CD4-positive, alpha-beta T cell treated with Interleukin-17A for 1 hour (primary cell): Measurements from ENCODE around the gene SOD3.

Experiments
- DNase-seq: peaks from one replicate; pipeline ENCODE4 v3.0.0-alpha.2; 2020

Gene SOD3

GRCh38 chr4:24775750-24776149 is 19.6 kb upstream of the SOD3 start:
- no peak for DNase-seq

- DNase-seq = no peak
Observed at GRCh38 chr4:24777536-24778463, 17.6 kb upstream of the SOD3 start.

- no peak for DNase-seq
Observed at GRCh38 chr4:24778464-24779225, 16.7 kb upstream of the SOD3 start.

GRCh38 chr4:24780936-24781495 is 14.4 kb upstream of the SOD3 start:
- no peak for DNase-seq

GRCh38 chr4:24781999-24782745 is 13.2 kb upstream of the SOD3 start:
- no peak for DNase-seq

- DNase-seq = no peak
Observed at GRCh38 chr4:24783506-24783905, 11.9 kb upstream of the SOD3 start.

- DNase-seq = no peak
Observed at GRCh38 chr4:24791043-24791442, 4.3 kb upstream of the SOD3 start.

GRCh38 chr4:24792552-24792951 is 2.8 kb upstream of the SOD3 start:
- DNase-seq = no peak

GRCh38 chr4:24793219-24794005 is 2.0 kb upstream of the SOD3 start:
- no peak for DNase-seq

GRCh38 chr4:24794051-24794450 is 1.3 kb upstream of the SOD3 start:
- no peak for DNase-seq

- DNase-seq = no peak
Observed at GRCh38 chr4:24794480-24794879, 893 bp upstream of the SOD3 start.

- DNase-seq = no peak
Observed at GRCh38 chr4:24795666-24796381, 451 bp downstream of the SOD3 start.

- DNase-seq = no peak
Observed at GRCh38 chr4:24796620-24797019, 1.2 kb downstream of the SOD3 start.

GRCh38 chr4:24798036-24798610 is 2.8 kb downstream of the SOD3 start:
- no peak for DNase-seq

- no peak for DNase-seq
Observed at GRCh38 chr4:24799196-24799543, 3.8 kb downstream of the SOD3 start.

GRCh38 chr4:24799544-24800324 is 4.4 kb downstream of the SOD3 start:
- DNase-seq = no peak

GRCh38 chr4:24800325-24800895 is 5.0 kb downstream of the SOD3 start:
- no peak for DNase-seq

GRCh38 chr4:24801136-24801855 is 5.9 kb downstream of the SOD3 start:
- DNase-seq = no peak

- DNase-seq = no peak
Observed at GRCh38 chr4:24802648-24803047, 7.3 kb downstream of the SOD3 start.
